Suprapubic skin (tissue), 4 donors: Measurements from ENCODE around the gene OLFM1. TPM values are rescaled to one million over a fixed set of nuclear protein-coding genes. Genes with fewer than 3 reads are reported as not detected.
"Not testable (repeated sequence)": the region's sequence is repeated elsewhere in the genome, so short reads cannot be mapped to it uniquely, and the experiment has no call there.

ENCODE experiments used
- DNase-seq, 2 donors: peaks; one replicate each; pipeline ENCODE4 v3.0.0-alpha.2; 2019; ENCODE audit warnings: low spot score in 2 of 2
- H3K27ac ChIP-seq: fragments of 200-600 bp; sonication (generic); one replicate; pipeline ENCODE4 v1.5.1; 2019
- H3K27me3 ChIP-seq: fragments of 200-600 bp; sonication (generic); one replicate; pipeline ENCODE4 v1.5.1; 2019
- H3K36me3 ChIP-seq: fragments of 200-600 bp; sonication (generic); one replicate; pipeline ENCODE4 v1.5.1; 2019
- H3K4me1 ChIP-seq: fragments of 200-600 bp; sonication (generic); one replicate; pipeline ENCODE4 v1.5.1; 2019
- H3K4me3 ChIP-seq: fragments of 200-600 bp; sonication (generic); one replicate; pipeline ENCODE4 v1.5.1; 2019; ENCODE audit warnings: mild to moderate bottlenecking
- H3K9me3 ChIP-seq: fragments of 200-600 bp; sonication (generic); one replicate; pipeline ENCODE4 v1.5.1; 2019
- EP300 ChIP-seq: sonication (generic); formaldehyde crosslinking; IDR thresholded peaks from one replicate; pipeline ENCODE4 v1.6.1; 2017; ENCODE audit warnings: antibody characterized with exemption
- POLR2A ChIP-seq, 2 donors: fragments of 450-650 bp; IDR thresholded peaks; one replicate each; pipeline ENCODE4 v1.6.1; 2017; ENCODE audit warnings: antibody characterized with exemption in 2 of 2, mild to moderate bottlenecking in 2 of 2, moderate library complexity in 2 of 2
- POLR2AphosphoS5 ChIP-seq, 3 donors: sonication (generic); formaldehyde crosslinking; IDR thresholded peaks; one replicate each; pipeline ENCODE4 v1.6.1; 2017; ENCODE audit warnings: antibody characterized with exemption in 3 of 3
- WGBS: methylation state at CpG from one replicate; pipeline ENCODE4 v1.1.5; 2018; 5-methylcytosine and 5-hydroxymethylcytosine counted together
- total RNA-seq, 4 donors: library from RNA; depleted of rRNA; stranded (reverse); fragments of >200 nt; gene quantifications; one replicate each; pipeline ENCODE4 v1.1.0, GENCODE V29; 2016
- TF ChIP-seq, protein P1 (sequence below), 2 donors: fragments of 200-600 bp in 1 of 2; fragments of 450-650 bp in 1 of 2; sonication (generic) in 1 of 2; IDR thresholded peaks; one replicate each; pipeline ENCODE4 v1.5.1; 2016 to 2019; ENCODE audit warnings: antibody characterized with exemption in 2 of 2, mild to moderate bottlenecking in 1 of 2, moderate library complexity in 1 of 2

The OLFM1 gene
- total RNA-seq, 4 donors from 2014 or later, result 4.0 to 15.4 (median 11.7) TPM

- H3K4me1 ChIP-seq, result no peaks in the 10 kb centered on the region
- DNase-seq, result no peak
- H3K27me3 ChIP-seq, result peaks cover 36% of the 10 kb centered on the region
- H3K9me3 ChIP-seq, result no peaks in the 10 kb centered on the region
- H3K27ac ChIP-seq, result no peak overlapping the region
- no peak for TF ChIP-seq POLR2AphosphoS5 (IDR thresholded peaks at IDR 0.05)
- TF ChIP-seq, protein P1, sequence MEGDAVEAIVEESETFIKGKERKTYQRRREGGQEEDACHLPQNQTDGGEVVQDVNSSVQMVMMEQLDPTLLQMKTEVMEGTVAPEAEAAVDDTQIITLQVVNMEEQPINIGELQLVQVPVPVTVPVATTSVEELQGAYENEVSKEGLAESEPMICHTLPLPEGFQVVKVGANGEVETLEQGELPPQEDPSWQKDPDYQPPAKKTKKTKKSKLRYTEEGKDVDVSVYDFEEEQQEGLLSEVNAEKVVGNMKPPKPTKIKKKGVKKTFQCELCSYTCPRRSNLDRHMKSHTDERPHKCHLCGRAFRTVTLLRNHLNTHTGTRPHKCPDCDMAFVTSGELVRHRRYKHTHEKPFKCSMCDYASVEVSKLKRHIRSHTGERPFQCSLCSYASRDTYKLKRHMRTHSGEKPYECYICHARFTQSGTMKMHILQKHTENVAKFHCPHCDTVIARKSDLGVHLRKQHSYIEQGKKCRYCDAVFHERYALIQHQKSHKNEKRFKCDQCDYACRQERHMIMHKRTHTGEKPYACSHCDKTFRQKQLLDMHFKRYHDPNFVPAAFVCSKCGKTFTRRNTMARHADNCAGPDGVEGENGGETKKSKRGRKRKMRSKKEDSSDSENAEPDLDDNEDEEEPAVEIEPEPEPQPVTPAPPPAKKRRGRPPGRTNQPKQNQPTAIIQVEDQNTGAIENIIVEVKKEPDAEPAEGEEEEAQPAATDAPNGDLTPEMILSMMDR (IDR thresholded peaks at IDR 0.05), result no peak
- no peak for TF ChIP-seq POLR2A (IDR thresholded peaks at IDR 0.05)
- TF ChIP-seq EP300, result no peak
- no peak overlapping the region for H3K4me3 ChIP-seq
- WGBS, result 65% methylated on average over 8 of the region's 10 CpGs
- peaks cover 4% of the 10 kb centered on the region for H3K36me3 ChIP-seq
Measured at GRCh38 chr9:135107581-135108235, 20.2 kb downstream of the OLFM1 start.

DNA sequence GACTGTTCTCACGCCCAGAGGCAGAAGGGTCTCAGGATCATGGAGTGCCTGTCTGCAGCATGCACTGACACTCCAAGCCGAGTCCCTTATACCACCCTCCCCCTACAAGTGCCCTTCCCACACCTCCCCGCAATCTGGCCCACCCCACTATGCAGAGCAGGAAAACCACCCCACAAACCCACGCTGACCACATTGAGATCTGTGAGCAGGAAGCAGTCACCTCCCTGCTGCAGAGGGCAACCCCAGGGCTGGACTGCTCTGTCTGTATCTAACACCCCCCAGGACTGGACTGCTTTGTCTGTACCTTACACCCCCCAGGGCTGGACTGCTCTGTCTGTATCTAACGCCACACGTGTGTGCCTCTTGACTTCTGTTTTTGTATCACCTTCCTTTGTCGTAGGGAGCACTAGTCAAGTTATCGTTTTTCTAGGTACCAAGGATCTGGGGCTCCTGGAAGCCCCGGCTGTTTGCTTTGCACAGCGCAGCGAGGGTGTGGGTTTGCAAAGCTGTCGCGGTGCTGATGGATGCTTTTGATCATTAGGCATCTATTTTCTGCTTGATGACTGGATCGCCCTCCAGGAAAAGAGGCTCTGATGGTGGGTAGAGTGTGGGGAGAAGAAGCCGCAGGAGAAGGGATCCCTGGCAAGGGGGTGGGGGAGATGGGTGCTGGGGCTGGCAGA is 21.5 kb downstream of the OLFM1 start:
- Histone ChIP-seq H3K27ac (no peak overlapping the region), H3K36me3 (peaks cover 4% of the 10 kb centered on the region), H3K9me3 (no peaks in the 10 kb centered on the region), H3K27me3 (peaks cover 33% of the 10 kb centered on the region), H3K4me1 (no peaks in the 10 kb centered on the region), H3K4me3 (no peak overlapping the region)
- no peak for DNase-seq
- WGBS, result 77% methylated on average over 13 of the region's 15 CpGs
- TF ChIP-seq EP300 (no peak), POLR2A (IDR thresholded peaks at IDR 0.05) (no peak), POLR2AphosphoS5 (IDR thresholded peaks at IDR 0.05) (no peak)
- TF ChIP-seq, protein P1 (IDR thresholded peaks at IDR 0.05), result no peak

DNA sequence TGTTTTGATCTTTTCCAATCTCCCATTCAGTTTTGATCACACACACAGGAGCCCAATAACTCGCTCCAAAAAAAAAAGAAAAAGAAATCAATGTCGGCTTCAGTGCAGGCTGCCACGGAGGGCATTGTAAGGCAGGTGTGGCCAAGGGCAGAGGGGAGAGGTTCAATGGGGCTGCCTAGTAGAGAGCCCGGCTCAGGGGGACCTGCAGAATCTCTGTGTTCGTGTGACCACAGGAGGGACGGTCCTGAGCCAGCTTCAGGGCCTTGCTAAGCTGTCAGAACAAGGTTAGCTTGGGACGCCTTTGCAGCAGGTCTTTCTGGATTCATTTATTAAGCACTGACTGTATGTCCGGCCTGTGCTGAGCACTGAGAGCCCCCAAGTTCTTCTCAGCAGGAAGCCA is 22.2 kb downstream of the OLFM1 start:
- Histone ChIP-seq H3K36me3 (peaks cover 4% of the 10 kb centered on the region), H3K27ac (no peak overlapping the region), H3K9me3 (no peaks in the 10 kb centered on the region), H3K4me3 (no peak overlapping the region), H3K4me1 (no peaks in the 10 kb centered on the region), H3K27me3 (peaks cover 27% of the 10 kb centered on the region)
- no peak for DNase-seq
- WGBS, result 82% methylated on average over 8 of the region's 8 CpGs
- TF ChIP-seq POLR2A (IDR thresholded peaks at IDR 0.05) (no peak), EP300 (no peak), POLR2AphosphoS5 (IDR thresholded peaks at IDR 0.05) (no peak)
- TF ChIP-seq, protein P1 (IDR thresholded peaks at IDR 0.05), result no peak

- no peak for TF ChIP-seq POLR2AphosphoS5 (IDR thresholded peaks at IDR 0.05)
- TF ChIP-seq, protein P1 (IDR thresholded peaks at IDR 0.05), result no peak
- TF ChIP-seq POLR2A (IDR thresholded peaks at IDR 0.05), result no peak
- TF ChIP-seq EP300, result no peak
- Histone ChIP-seq H3K9me3 (no peaks in the 10 kb centered on the region), H3K4me3 (no peak overlapping the region), H3K4me1 (no peaks in the 10 kb centered on the region), H3K27ac (no peak overlapping the region), H3K36me3 (peaks cover 4% of the 10 kb centered on the region), H3K27me3 (peaks cover 24% of the 10 kb centered on the region)
- 85% methylated on average over 14 of the region's 14 CpGs for WGBS
- no peak for DNase-seq
Measured at GRCh38 chr9:135110416-135110815, 22.9 kb downstream of the OLFM1 start.

DNA sequence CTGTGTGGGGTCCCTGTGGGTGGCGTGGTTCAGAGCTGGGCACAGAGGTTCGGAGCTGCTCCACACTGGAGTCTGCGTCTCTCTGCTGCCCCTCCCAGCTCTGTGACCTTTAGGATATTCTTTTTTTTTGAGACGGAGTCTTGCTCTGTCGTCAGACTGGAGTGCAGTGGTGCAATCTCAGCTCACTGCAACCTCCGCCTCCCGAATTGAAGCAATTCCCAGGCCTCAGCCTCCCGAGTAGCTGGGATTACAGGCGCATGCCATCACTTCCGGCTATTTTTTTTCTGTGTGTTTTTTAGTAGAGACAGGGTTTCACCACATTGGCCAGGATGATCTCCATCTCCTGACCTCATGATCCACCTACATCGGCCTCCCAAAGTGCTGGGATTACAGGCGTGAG is 24.1 kb downstream of the OLFM1 start:
- not testable (repeated sequence) for H3K4me3 ChIP-seq
- 88% methylated on average over 12 of the region's 12 CpGs for WGBS

More for the DNA sequence above, 24.1 kb downstream of the OLFM1 start:
- H3K27ac ChIP-seq, H3K9me3 ChIP-seq, H3K4me1 ChIP-seq, DNase-seq, H3K36me3 ChIP-seq: not testable (repeated sequence)
- peaks cover 15% of the 10 kb centered on the region for H3K27me3 ChIP-seq
